IMR-90 (cell line): ENCODE measurements around the gene FGF19. TPM values are rescaled to one million over a fixed set of nuclear protein-coding genes. Genes with fewer than 3 reads are reported as not detected.

Experiments used
- ATAC-seq: fragments of 200-7000 bp; cut with Tn5 transposase; 2 replicates; pipeline ENCODE4 v1.9.1; 2020; ENCODE audit warnings: low read depth, mild to moderate bottlenecking, moderate library complexity
- BruUV-seq: library from RNA; stranded (reverse); fragments of 400-500 nt; replicated peaks from 2 replicates; lab custom pipeline; 2021; lab: Mats Ljungman, UMichigan
- CTCF ChIA-PET: fragments of 300-600 bp; formaldehyde crosslinking; extraction: SDS; loops from one replicate; lab custom pipeline; 2021; ENCODE audit warnings: antibody characterized with exemption; lab: Yijun Ruan, JAX
- POLR2A ChIA-PET: fragments of 300-600 bp; sonication (Branson Sonifier 250); formaldehyde crosslinking; loops from one replicate; lab custom pipeline; 2022; ENCODE audit warnings: antibody characterized with exemption; ENCODE audit not compliant: unreplicated experiment; lab: Charles Lee
- DNase-seq: peaks from one replicate; pipeline ENCODE4 v3.0.0; 2013
- H2AFZ ChIP-seq: replicated peaks from 2 replicates; pipeline ENCODE3; 2013; ENCODE audit warnings: low read length, mild to moderate bottlenecking; ENCODE audit not compliant: poor library complexity
- H2AK5ac ChIP-seq: 2 replicates; pipeline ENCODE4 v1.6.1; 2013; ENCODE audit warnings: low read depth, low read length, inconsistent platforms
- H2AK9ac ChIP-seq: replicated peaks from 2 replicates; pipeline ENCODE3; 2013; ENCODE audit warnings: mild to moderate bottlenecking, low read depth, low read length, moderate library complexity; ENCODE audit not compliant: poor library complexity
- H2BK120ac ChIP-seq: 2 replicates; pipeline ENCODE4 v1.6.1; 2013; ENCODE audit warnings: low read depth, low read length, inconsistent platforms
- H2BK15ac ChIP-seq: 3 replicates; pipeline ENCODE4 v1.6.1; 2013; ENCODE audit warnings: low read depth, low read length, inconsistent platforms
- H2BK20ac ChIP-seq: 2 replicates; pipeline ENCODE4 v1.6.1; 2013; ENCODE audit warnings: low read depth, mild to moderate bottlenecking, inconsistent platforms, low read length, moderate library complexity
- H2BK5ac ChIP-seq: 2 replicates; pipeline ENCODE4 v1.6.1; 2013; ENCODE audit warnings: mild to moderate bottlenecking, low read depth, low read length, inconsistent platforms; ENCODE audit not compliant: poor library complexity, severe bottlenecking
- H3K14ac ChIP-seq: replicated peaks from 2 replicates; pipeline ENCODE4 v1.6.1; 2013; ENCODE audit warnings: low read depth, low read length, inconsistent platforms
- H3K18ac ChIP-seq: 2 replicates; pipeline ENCODE4 v1.6.1; 2013; ENCODE audit warnings: low read depth, low read length, control low read depth
- H3K23ac ChIP-seq: 2 replicates; pipeline ENCODE4 v1.6.1; 2013; ENCODE audit warnings: low read depth, low read length, inconsistent platforms
- H3K27ac ChIP-seq: 2 replicates; pipeline ENCODE4 v1.5.1; 2013; ENCODE audit warnings: mild to moderate bottlenecking, control low read depth, low read length; ENCODE audit not compliant: insufficient read depth
- H3K27me3 ChIP-seq: 2 replicates; pipeline ENCODE4 v1.6.1; 2013; ENCODE audit warnings: low read length; ENCODE audit not compliant: control insufficient read depth, insufficient read depth
- H3K36me3 ChIP-seq: 2 replicates; pipeline ENCODE4 v1.6.1; 2013; ENCODE audit warnings: low read length, mixed read lengths; ENCODE audit not compliant: control insufficient read depth, insufficient read depth
- H3K4ac ChIP-seq: 2 replicates; pipeline ENCODE4 v1.6.1; 2013; ENCODE audit warnings: low read depth, low read length, inconsistent platforms
- H3K4me1 ChIP-seq: 2 replicates; pipeline ENCODE4 v1.6.1; 2013; ENCODE audit warnings: low read length, mixed read lengths; ENCODE audit not compliant: control insufficient read depth, insufficient read depth
- H3K4me2 ChIP-seq: 2 replicates; pipeline ENCODE4 v1.6.1; 2013; ENCODE audit warnings: low read depth, mild to moderate bottlenecking, control low read depth, low read length, moderate library complexity
- H3K4me3 ChIP-seq: 2 replicates; pipeline ENCODE4 v1.5.1; 2013; ENCODE audit warnings: low read depth, mild to moderate bottlenecking, control low read depth, low read length, moderate library complexity; ENCODE audit not compliant: insufficient read depth
- H3K56ac ChIP-seq: 2 replicates; pipeline ENCODE4 v1.6.1; 2013; ENCODE audit warnings: low read length, inconsistent platforms; ENCODE audit not compliant: insufficient read depth; ENCODE audit errors: extremely low read depth
- H3K79me1 ChIP-seq, 2 experiments: 2 replicates each; pipeline ENCODE4 v1.6.1; 2013; ENCODE audit warnings: low read length in 2 of 2, inconsistent platforms in 1 of 2, low read depth in 1 of 2
- H3K9ac ChIP-seq: 2 replicates; pipeline ENCODE4 v1.6.1; 2013; ENCODE audit warnings: low read depth, low read length, control low read depth
- H3K9me1 ChIP-seq: 2 replicates; pipeline ENCODE4 v1.6.1; 2013; ENCODE audit warnings: low read length, inconsistent platforms; ENCODE audit not compliant: insufficient read depth
- H3K9me3 ChIP-seq: 2 replicates; pipeline ENCODE4 v1.6.1; 2013; ENCODE audit warnings: low read length; ENCODE audit not compliant: control insufficient read depth, insufficient read depth
- H4K20me1 ChIP-seq: 2 replicates; pipeline ENCODE4 v1.6.1; 2013; ENCODE audit warnings: low read length, inconsistent platforms; ENCODE audit not compliant: insufficient read depth
- H4K5ac ChIP-seq: 2 replicates; pipeline ENCODE4 v1.6.1; 2013; ENCODE audit warnings: mild to moderate bottlenecking, low read depth, low read length, control low read depth
- H4K8ac ChIP-seq, 2 experiments: 2 replicates each; pipeline ENCODE4 v1.6.1; 2013; ENCODE audit warnings: low read depth in 2 of 2, low read length in 2 of 2, control low read depth in 1 of 2, inconsistent platforms in 1 of 2
- H4K91ac ChIP-seq: 2 replicates; pipeline ENCODE4 v1.6.1; 2013; ENCODE audit warnings: low read depth, low read length, inconsistent platforms; ENCODE audit not compliant: insufficient read depth
- BHLHE40 ChIP-seq: fragments of 150-350 bp; IDR thresholded peaks from 2 replicates; pipeline ENCODE4 v1.6.1; 2016; ENCODE audit warnings: mild to moderate bottlenecking, low read depth, low read length
- CEBPB ChIP-seq: IDR thresholded peaks from 2 replicates; pipeline ENCODE4 v1.6.1; 2012; ENCODE audit warnings: low read depth, low read length, improper control_type of control experiment
- CHD1 ChIP-seq: IDR thresholded peaks from 2 replicates; pipeline ENCODE4 v1.6.1; 2012; ENCODE audit warnings: low read depth, low read length, improper control_type of control experiment
- ELK1 ChIP-seq: fragments of 150-350 bp; IDR thresholded peaks from 2 replicates; pipeline ENCODE4 v1.6.1; 2016; ENCODE audit warnings: low read depth, mild to moderate bottlenecking, low read length, moderate library complexity, borderline replicate concordance
- FOS ChIP-seq: fragments of 150-350 bp; IDR thresholded peaks from 2 replicates; pipeline ENCODE4 v1.6.1; 2016; ENCODE audit warnings: low read depth, low read length
- MAFK ChIP-seq: IDR thresholded peaks from 2 replicates; pipeline ENCODE4 v1.6.1; 2012; ENCODE audit warnings: low read depth, low read length, improper control_type of control experiment
- MAZ ChIP-seq: IDR thresholded peaks from 2 replicates; pipeline ENCODE4 v1.6.1; 2012; ENCODE audit warnings: low read depth, mild to moderate bottlenecking, low read length, improper control_type of control experiment, moderate library complexity, borderline replicate concordance
- MXI1 ChIP-seq: IDR thresholded peaks from 2 replicates; pipeline ENCODE4 v1.6.1; 2012; ENCODE audit warnings: low read depth, mild to moderate bottlenecking, low read length, moderate library complexity, borderline replicate concordance
- NFE2L2 ChIP-seq: fragments of 150-350 bp; IDR thresholded peaks from 2 replicates; pipeline ENCODE4 v1.6.1; 2016; ENCODE audit warnings: low read depth, mild to moderate bottlenecking, low read length
- POLR2A ChIP-seq: IDR thresholded peaks from 2 replicates; pipeline ENCODE4 v1.6.1; 2012; ENCODE audit warnings: mild to moderate bottlenecking, low read depth, low read length
- RAD21 ChIP-seq: IDR thresholded peaks from 2 replicates; pipeline ENCODE4 v1.6.1; 2012; ENCODE audit warnings: low read length, improper control_type of control experiment
- RCOR1 ChIP-seq: IDR thresholded peaks from 2 replicates; pipeline ENCODE4 v1.6.1; 2012; ENCODE audit warnings: mild to moderate bottlenecking, low read length, improper control_type of control experiment; ENCODE audit not compliant: insufficient replicate concordance
- RFX5 ChIP-seq: IDR thresholded peaks from 2 replicates; pipeline ENCODE4 v1.8.0; 2012; ENCODE audit warnings: low read depth, mild to moderate bottlenecking, low read length, moderate library complexity
- USF2 ChIP-seq: fragments of 150-350 bp; IDR thresholded peaks from 2 replicates; pipeline ENCODE4 v1.6.1; 2017; ENCODE audit warnings: mild to moderate bottlenecking, antibody characterized with exemption, low read length, low read depth
- WGBS, 2 experiments: methylation state at CpG; one replicate each; pipeline versions ENCODE4 v1.1.5 to v1.1.7; 2013; ENCODE audit warnings: missing lambda C conversion rate in 2 of 2; ENCODE audit not compliant: insufficient read length in 1 of 2; ENCODE audit errors: extremely low coverage in 2 of 2; 5-methylcytosine and 5-hydroxymethylcytosine counted together
- dilution Hi-C: fragments of 300-500 bp; cut with HindIII; formaldehyde crosslinking; loops from one replicate; pipeline ENCODE4 v1.14.3; 2018; ENCODE audit warnings: low sequenced_read_pairs; ENCODE audit not compliant: unreplicated experiment
- in situ Hi-C: fragments of 300-500 bp; cut with MboI; formaldehyde crosslinking; loops from 3 replicates; pipeline ENCODE4 v1.14.3; 2019; ENCODE audit warnings: low sequenced_read_pairs, inconsistent platforms, mixed read lengths
- intact Hi-C: fragments of 100-400 bp; cut with micrococcal nuclease; formaldehyde crosslinking; loops from 2 replicates; pipeline ENCODE4 v1.10.0; 2022
- polyA plus RNA-seq, 3 experiments: library from polyadenylated mRNA; depleted of rRNA; stranded (reverse); fragments of >200 nt; gene quantifications; 2 replicates each; pipeline ENCODE4 v1.2.3, GENCODE V29; 2012; ENCODE audit warnings: low replicate concordance in 1 of 3
- total RNA-seq: library from RNA; depleted of rRNA; stranded (reverse); fragments of >200 nt; gene quantifications from 2 replicates; pipeline ENCODE4 v1.2.3, GENCODE V29; 2012
- TF ChIP-seq, protein P1 (sequence below): conservative IDR thresholded peaks from 2 replicates; pipeline ENCODE4 v1.5.1; 2012; ENCODE audit warnings: mild to moderate bottlenecking, low read depth, low read length, improper control_type of control experiment

The FGF19 gene
- total and polyA plus RNA-seq, 2 of the 4 experiments (the other 2 are of a cell fraction) = not detected

- in situ Hi-C loops = no loop called here
Observed at GRCh38 chr11:69649576-69649900, 54.3 kb downstream of the FGF19 start.

More at GRCh38 chr11:69649576-69649900, 54.3 kb downstream of the FGF19 start:
- H3K9me3 ChIP-seq = no peaks in the 10 kb centered on the region
- H3K36me3 ChIP-seq = peaks cover 89% of the 10 kb centered on the region
- ChIA-PET POLR2A (no interaction called here), CTCF (interaction anchor here (1.0 kb wide), 1 partner anchor 517 kb away, joined by 5 read pairs; no protein-coding TSS in a partner anchor)
- H3K4me2 ChIP-seq = no peak overlapping the region
- no peak overlapping the region for H2AK5ac ChIP-seq
- H4K91ac ChIP-seq = no peak overlapping the region
- DNase-seq (no peak), ATAC-seq (no peak)
- H3K18ac ChIP-seq = no peak overlapping the region
- H3K14ac ChIP-seq = no peak overlapping the region
- no peak overlapping the region for H2BK15ac ChIP-seq
- peaks cover 99% of the 10 kb centered on the region for H4K20me1 ChIP-seq
- no peak overlapping the region for H3K9ac ChIP-seq
- no peak overlapping the region for H2BK20ac ChIP-seq
- H2AK9ac ChIP-seq = peak overlapping the region; percentile 71
- no peak overlapping the region for H2BK5ac ChIP-seq
- dilution Hi-C loops = no loop called here
- no peak overlapping the region for H3K4ac ChIP-seq
- H3K56ac ChIP-seq = no peak overlapping the region
- no peak overlapping the region for H3K4me3 ChIP-seq
- intact Hi-C loops = loop anchor here (10.0 kb wide), 1 partner anchor 745 kb away; the partner anchor contains the start of genes IGHMBP2 and MRPL21
- no peak overlapping the region for H2AFZ ChIP-seq
- 97% methylated on average over 9 of the region's 10 CpGs; no CpG with 5 or more reads in 1 of the 2 experiments for WGBS, 2 experiments
- peaks cover 15% of the 10 kb centered on the region for H3K4me1 ChIP-seq
- no peak overlapping the region for H2BK120ac ChIP-seq
- no peak overlapping the region for H3K27ac ChIP-seq
- no peaks in the 10 kb centered on the region for H3K27me3 ChIP-seq
- H4K5ac ChIP-seq = no peak overlapping the region
- no peak overlapping the region for H4K8ac ChIP-seq
- H3K79me1 ChIP-seq = peaks cover 21 to 80% of the 10 kb centered on the region in 2 experiments
- H3K9me1 ChIP-seq = no peaks in the 10 kb centered on the region; the same call in 1 of the 2 replicates
- H3K23ac ChIP-seq = no peak overlapping the region
- TF ChIP-seq MXI1 (no peak), MAZ (no peak), POLR2A (no peak; the same call in 1 of the 2 replicates), FOS (no peak), BHLHE40 (no peak), CHD1 (no peak), RFX5 (no peak), RAD21 (no peak), CEBPB (no peak), USF2 (no peak), NFE2L2 (no peak), MAFK (no peak), RCOR1 (no peak), ELK1 (no peak)
- TF ChIP-seq, protein P1, sequence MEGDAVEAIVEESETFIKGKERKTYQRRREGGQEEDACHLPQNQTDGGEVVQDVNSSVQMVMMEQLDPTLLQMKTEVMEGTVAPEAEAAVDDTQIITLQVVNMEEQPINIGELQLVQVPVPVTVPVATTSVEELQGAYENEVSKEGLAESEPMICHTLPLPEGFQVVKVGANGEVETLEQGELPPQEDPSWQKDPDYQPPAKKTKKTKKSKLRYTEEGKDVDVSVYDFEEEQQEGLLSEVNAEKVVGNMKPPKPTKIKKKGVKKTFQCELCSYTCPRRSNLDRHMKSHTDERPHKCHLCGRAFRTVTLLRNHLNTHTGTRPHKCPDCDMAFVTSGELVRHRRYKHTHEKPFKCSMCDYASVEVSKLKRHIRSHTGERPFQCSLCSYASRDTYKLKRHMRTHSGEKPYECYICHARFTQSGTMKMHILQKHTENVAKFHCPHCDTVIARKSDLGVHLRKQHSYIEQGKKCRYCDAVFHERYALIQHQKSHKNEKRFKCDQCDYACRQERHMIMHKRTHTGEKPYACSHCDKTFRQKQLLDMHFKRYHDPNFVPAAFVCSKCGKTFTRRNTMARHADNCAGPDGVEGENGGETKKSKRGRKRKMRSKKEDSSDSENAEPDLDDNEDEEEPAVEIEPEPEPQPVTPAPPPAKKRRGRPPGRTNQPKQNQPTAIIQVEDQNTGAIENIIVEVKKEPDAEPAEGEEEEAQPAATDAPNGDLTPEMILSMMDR = no peak
- no TSS peak for BruUV-seq
